GM12878 (cell line): Measurements from ENCODE around the gene HP1BP3. TPM values are rescaled to one million over a fixed set of nuclear protein-coding genes. Genes with fewer than 3 reads are reported as not detected.

Experiments
- ATAC-seq: fragments of 200-7000 bp; cut with Tn5 transposase; 3 replicates; pipeline ENCODE4 v1.9.1; 2020; ENCODE audit warnings: mild to moderate bottlenecking, moderate library complexity
- BruUV-seq: library from RNA; stranded (reverse); fragments of 400-500 nt; replicated peaks from 2 replicates; lab custom pipeline; 2021; lab: Mats Ljungman, UMichigan
- CTCF ChIA-PET: fragments of 300-600 bp; sonication (Branson Sonifier 250); formaldehyde crosslinking; extraction: SDS; loops from one replicate; lab custom pipeline; 2021; ENCODE audit warnings: inconsistent platforms; lab: Yijun Ruan, JAX
- POLR2A ChIA-PET: fragments of 350-600 bp; formaldehyde crosslinking; extraction: SDS; loops from one replicate; lab custom pipeline; 2021; ENCODE audit warnings: inconsistent platforms; lab: Charles Lee
- RAD21 ChIA-PET: fragments of 300-600 bp; sonication (Branson Sonifier 250); formaldehyde crosslinking; loops from one replicate; lab custom pipeline; 2023; ENCODE audit warnings: antibody characterized with exemption; ENCODE audit not compliant: unreplicated experiment; lab: Charles Lee
- SMC1A ChIA-PET: fragments of 300-600 bp; sonication (Branson Sonifier 250); formaldehyde crosslinking; loops from one replicate; lab custom pipeline; 2023; ENCODE audit not compliant: unreplicated experiment, uncharacterized antibody; lab: Charles Lee
- DNase-seq: peaks from one replicate; pipeline ENCODE4 v3.0.0-alpha.2; 2011; ENCODE audit warnings: low read depth, low spot score
- FAIRE-seq: peaks from 3 replicates; lab custom pipeline; 2011; peaks lifted over from hg19 to GRCh38; lab: Jason Lieb, UNC
- H2AFZ ChIP-seq: 2 replicates; pipeline ENCODE4 v1.6.0; 2011; ENCODE audit warnings: low read depth, low read length, control low read depth; ENCODE audit not compliant: control insufficient read depth
- H3K27ac ChIP-seq: 2 replicates; pipeline ENCODE4 v1.5.1; 2011; ENCODE audit warnings: control low read depth; ENCODE audit not compliant: control insufficient read depth, insufficient read depth
- H3K27me3 ChIP-seq, 2 experiments: replicated peaks in 1 of 2; 2 replicates each; pipeline versions ENCODE4 v1.6.0 to v1.6.1; 2011; ENCODE audit warnings: low read length in 1 of 2; ENCODE audit not compliant: control insufficient read depth in 2 of 2, insufficient read depth in 2 of 2
- H3K36me3 ChIP-seq, 2 experiments: 2 replicates each; pipeline ENCODE4 v1.5.1; 2011; ENCODE audit warnings: low read length in 1 of 2; ENCODE audit not compliant: control insufficient read depth in 2 of 2, insufficient read depth in 2 of 2
- H3K4me1 ChIP-seq: 2 replicates; pipeline ENCODE4 v1.6.1; 2011; ENCODE audit warnings: mild to moderate bottlenecking, low read length, moderate library complexity, mixed read lengths; ENCODE audit not compliant: control insufficient read depth, insufficient read depth
- H3K4me2 ChIP-seq: 2 replicates; pipeline ENCODE4 v1.6.0; 2011; ENCODE audit warnings: control low read depth; ENCODE audit not compliant: control insufficient read depth, insufficient read depth
- H3K4me3 ChIP-seq: fragments of 200-600 bp; sonication (generic); 2 replicates; pipeline ENCODE4 v1.5.1; 2016
- H3K79me2 ChIP-seq: 2 replicates; pipeline ENCODE4 v1.6.0; 2011; ENCODE audit warnings: low read length; ENCODE audit not compliant: control insufficient read depth, insufficient read depth
- H3K9ac ChIP-seq: 2 replicates; pipeline ENCODE4 v1.8.0; 2011; ENCODE audit warnings: low read length, control low read depth, mixed read lengths; ENCODE audit not compliant: control insufficient read depth, insufficient read depth
- H3K9me3 ChIP-seq: replicated peaks from 3 replicates; pipeline ENCODE4 v1.5.1; 2011; ENCODE audit warnings: mild to moderate bottlenecking, low read length; ENCODE audit not compliant: control insufficient read depth, insufficient read depth
- H4K20me1 ChIP-seq: 2 replicates; pipeline ENCODE4 v1.6.0; 2011; ENCODE audit not compliant: control insufficient read depth, insufficient read depth
- CEBPZ ChIP-seq: fragments of 150-350 bp; IDR thresholded peaks from 2 replicates; pipeline ENCODE4 v1.6.1; 2016; ENCODE audit warnings: low read depth, low read length
- ELK1 ChIP-seq: IDR thresholded peaks from 2 replicates; pipeline ENCODE4 v1.6.1; 2012; ENCODE audit warnings: low read depth, low read length, improper control_type of control experiment
- ETV6 ChIP-seq, 2 experiments: fragments of 450-650 bp in 1 of 2; IDR thresholded peaks in 1 of 2; conservative IDR thresholded peaks in 1 of 2; 2 replicates each; pipeline ENCODE4 v1.6.1; 2014; ENCODE audit warnings: antibody characterized with exemption in 1 of 2, borderline replicate concordance in 1 of 2, low read depth in 1 of 2, mild to moderate bottlenecking in 1 of 2, moderate library complexity in 1 of 2
- IRF4 ChIP-seq: IDR thresholded peaks from 2 replicates; pipeline ENCODE4 v1.6.1; 2011; ENCODE audit warnings: low read depth, low read length
- LARP7 ChIP-seq: fragments of 450-650 bp; IDR thresholded peaks from 2 replicates; pipeline ENCODE4 v1.6.1; 2017; ENCODE audit warnings: mild to moderate bottlenecking
- POLR2A ChIP-seq: IDR thresholded peaks from 2 replicates; pipeline ENCODE4 v1.6.1; 2011; ENCODE audit warnings: low read depth, mild to moderate bottlenecking, low read length
- RAD21 ChIP-seq: IDR thresholded peaks from 2 replicates; pipeline ENCODE4 v1.6.1; 2011; ENCODE audit warnings: mild to moderate bottlenecking, low read depth, low read length, moderate library complexity; ENCODE audit not compliant: insufficient read depth
- SREBF2 ChIP-seq: IDR thresholded peaks from 2 replicates; pipeline ENCODE4 v1.6.1; 2012; ENCODE audit warnings: mild to moderate bottlenecking, low read length
- TCF7 ChIP-seq: IDR thresholded peaks from 2 replicates; pipeline ENCODE4 v1.6.1; 2014; ENCODE audit warnings: antibody characterized with exemption, borderline replicate concordance
- YBX1 ChIP-seq: fragments of 450-650 bp; IDR thresholded peaks from 2 replicates; pipeline ENCODE4 v1.6.1; 2016; ENCODE audit warnings: antibody characterized with exemption
- ZBED1 ChIP-seq: IDR thresholded peaks from 2 replicates; pipeline ENCODE4 v1.6.1; 2016; ENCODE audit warnings: borderline replicate concordance
- ZNF622 ChIP-seq: fragments of 450-650 bp; IDR thresholded peaks from 2 replicates; pipeline ENCODE4 v1.6.1; 2017; ENCODE audit warnings: mild to moderate bottlenecking, inconsistent platforms
- WGBS: methylation state at CpG from one replicate; pipeline ENCODE4 v1.1.6; 2016; ENCODE audit warnings: low lambda C conversion rate; ENCODE audit not compliant: insufficient replicate concordance, insufficient coverage; ENCODE audit errors: missing lambda C conversion rate; 5-methylcytosine and 5-hydroxymethylcytosine counted together
- in situ Hi-C: fragments of 300-500 bp; cut with MboI; formaldehyde crosslinking; loops from 9 replicates; pipeline ENCODE4 v1.14.3; 2018; ENCODE audit warnings: mixed read lengths
- intact Hi-C: fragments of 100-400 bp; cut with micrococcal nuclease; formaldehyde crosslinking; loops from one replicate; pipeline ENCODE4 v1.14.2; 2022; ENCODE audit not compliant: unreplicated experiment
- polyA plus RNA-seq, 11 experiments: library from polyadenylated mRNA; depleted of rRNA in 4 of 11; unstranded in 6 of 11; stranded (reverse) in 5 of 11; fragments of >200 nt; fragmentation: Nextera tagmentation in 4 of 11; fragmentation: Illumina TruSeq in 1 of 11; extraction: Ambion mirVana in 4 of 11; extraction: Trizol in 1 of 11; gene quantifications; 1 replicate in 1 of 11; 2 replicates in 10 of 11; pipeline versions ENCODE4 v1.2.1 to v1.2.3, GENCODE V29; 2011 to 2016; ENCODE audit warnings: inconsistent platforms in 2 of 11, missing spikeins in 2 of 11, low read depth in 1 of 11
- total RNA-seq, 4 experiments: library from RNA; depleted of rRNA in 3 of 4; stranded (reverse); fragments of >200 nt in 3 of 4; fragmentation: Illumina TruSeq in 1 of 4; extraction: Trizol in 1 of 4; gene quantifications; 2 replicates each; pipeline versions ENCODE4 v1.2.1 to v1.2.3, GENCODE V29; 2013 to 2021
- TF ChIP-seq, protein P1 (sequence below): fragments of 450-650 bp; formaldehyde crosslinking; IDR thresholded peaks from 2 replicates; pipeline ENCODE4 v1.4.0; 2020; ENCODE audit warnings: mild to moderate bottlenecking, moderate library complexity
- TF ChIP-seq, protein P2 (sequence below): IDR thresholded peaks from 2 replicates; pipeline ENCODE4 v1.6.1; 2011; ENCODE audit warnings: low read depth, mild to moderate bottlenecking, low read length, moderate library complexity, borderline replicate concordance; ENCODE audit errors: extremely low read depth

The HP1BP3 gene
- total and polyA plus RNA-seq, 10 of the 15 experiments (the other 5 are each of a cell fraction or from before 2014, with no cell fraction given): 32.6 to 188 (median 133) TPM

GRCh38 chr1:20730690-20731056, 56.4 kb downstream of the HP1BP3 start:
- ChIA-PET CTCF (interaction anchor here (0.6 to 1.0 kb wide), 3 partner anchors 24 to 415 kb away, joined by 3 to 4 read pairs (median 4); no protein-coding TSS in a partner anchor), SMC1A (no interaction called here), RAD21 (interaction anchor here (1.5 to 2.3 kb wide), 2 partner anchors 34 to 465 kb away, joined by 6 read pairs; no protein-coding TSS in a partner anchor), POLR2A (interaction anchor here (0.7 to 2.8 kb wide), 2 partner anchors 56 to 67 kb away, joined by 3 to 7 read pairs; partner anchors contain the start of gene HP1BP3)
- H3K4me1 ChIP-seq: peaks cover 10% of the 10 kb centered on the region
- H3K9ac ChIP-seq: no peak overlapping the region
- TF ChIP-seq YBX1 (no peak), ELK1 (no peak), SREBF2 (no peak), TCF7 (no peak), ZNF622 (no peak), ETV6 (conservative IDR thresholded peaks at IDR 0.05 in 1 of 2, IDR thresholded peaks at IDR 0.05 in 1 of 2; ENCODE audit: borderline replicate concordance in 1 of 2, low read depth in 1 of 2) (no peak), ZBED1 (no peak), CEBPZ (no peak), RAD21 (no peak), IRF4 (no peak), POLR2A (no peak), LARP7 (no peak)
- TF ChIP-seq, protein P1, sequence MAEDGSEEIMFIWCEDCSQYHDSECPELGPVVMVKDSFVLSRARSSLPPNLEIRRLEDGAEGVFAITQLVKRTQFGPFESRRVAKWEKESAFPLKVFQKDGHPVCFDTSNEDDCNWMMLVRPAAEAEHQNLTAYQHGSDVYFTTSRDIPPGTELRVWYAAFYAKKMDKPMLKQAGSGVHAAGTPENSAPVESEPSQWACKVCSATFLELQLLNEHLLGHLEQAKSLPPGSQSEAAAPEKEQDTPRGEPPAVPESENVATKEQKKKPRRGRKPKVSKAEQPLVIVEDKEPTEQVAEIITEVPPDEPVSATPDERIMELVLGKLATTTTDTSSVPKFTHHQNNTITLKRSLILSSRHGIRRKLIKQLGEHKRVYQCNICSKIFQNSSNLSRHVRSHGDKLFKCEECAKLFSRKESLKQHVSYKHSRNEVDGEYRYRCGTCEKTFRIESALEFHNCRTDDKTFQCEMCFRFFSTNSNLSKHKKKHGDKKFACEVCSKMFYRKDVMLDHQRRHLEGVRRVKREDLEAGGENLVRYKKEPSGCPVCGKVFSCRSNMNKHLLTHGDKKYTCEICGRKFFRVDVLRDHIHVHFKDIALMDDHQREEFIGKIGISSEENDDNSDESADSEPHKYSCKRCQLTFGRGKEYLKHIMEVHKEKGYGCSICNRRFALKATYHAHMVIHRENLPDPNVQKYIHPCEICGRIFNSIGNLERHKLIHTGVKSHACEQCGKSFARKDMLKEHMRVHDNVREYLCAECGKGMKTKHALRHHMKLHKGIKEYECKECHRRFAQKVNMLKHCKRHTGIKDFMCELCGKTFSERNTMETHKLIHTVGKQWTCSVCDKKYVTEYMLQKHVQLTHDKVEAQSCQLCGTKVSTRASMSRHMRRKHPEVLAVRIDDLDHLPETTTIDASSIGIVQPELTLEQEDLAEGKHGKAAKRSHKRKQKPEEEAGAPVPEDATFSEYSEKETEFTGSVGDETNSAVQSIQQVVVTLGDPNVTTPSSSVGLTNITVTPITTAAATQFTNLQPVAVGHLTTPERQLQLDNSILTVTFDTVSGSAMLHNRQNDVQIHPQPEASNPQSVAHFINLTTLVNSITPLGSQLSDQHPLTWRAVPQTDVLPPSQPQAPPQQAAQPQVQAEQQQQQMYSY (CRISPR knock-in tag): no peak
- TF ChIP-seq, protein P2, sequence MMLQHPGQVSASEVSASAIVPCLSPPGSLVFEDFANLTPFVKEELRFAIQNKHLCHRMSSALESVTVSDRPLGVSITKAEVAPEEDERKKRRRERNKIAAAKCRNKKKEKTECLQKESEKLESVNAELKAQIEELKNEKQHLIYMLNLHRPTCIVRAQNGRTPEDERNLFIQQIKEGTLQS: no peak
- no peak overlapping the region for H2AFZ ChIP-seq
- FAIRE-seq (no peak), ATAC-seq (no peak), DNase-seq (no peak)
- intact Hi-C loops (no loop called here), in situ Hi-C loops (no loop called here)
- WGBS: 32% methylated on average over 4 of the region's 4 CpGs
- 0 out of 2 replicates have a peak, but pooled peaks cover 2% of the 10 kb centered on the region for H4K20me1 ChIP-seq
- H3K27me3 ChIP-seq: peaks cover 8 to 9% of the 10 kb centered on the region in 2 experiments; a peak in 3 of 4 replicates
- no peaks in the 10 kb centered on the region for H3K79me2 ChIP-seq
- no TSS peak for BruUV-seq
- H3K27ac ChIP-seq: no peak overlapping the region
- H3K9me3 ChIP-seq: no peaks in the 10 kb centered on the region
- no peak overlapping the region for H3K4me2 ChIP-seq
- H3K36me3 ChIP-seq: no peaks in the 10 kb centered on the region
- no peak overlapping the region for H3K4me3 ChIP-seq
